GM21825 (cell line): Measurements from ENCODE around the gene INSIG1.

Experiments
- ATAC-seq: cut with Tn5 transposase; IDR thresholded peaks from one replicate; pipeline ENCODE4 v1.9.1; 2021; ENCODE audit warnings: mild to moderate bottlenecking, moderate library complexity; ENCODE audit not compliant: unreplicated experiment

Gene INSIG1

DNA sequence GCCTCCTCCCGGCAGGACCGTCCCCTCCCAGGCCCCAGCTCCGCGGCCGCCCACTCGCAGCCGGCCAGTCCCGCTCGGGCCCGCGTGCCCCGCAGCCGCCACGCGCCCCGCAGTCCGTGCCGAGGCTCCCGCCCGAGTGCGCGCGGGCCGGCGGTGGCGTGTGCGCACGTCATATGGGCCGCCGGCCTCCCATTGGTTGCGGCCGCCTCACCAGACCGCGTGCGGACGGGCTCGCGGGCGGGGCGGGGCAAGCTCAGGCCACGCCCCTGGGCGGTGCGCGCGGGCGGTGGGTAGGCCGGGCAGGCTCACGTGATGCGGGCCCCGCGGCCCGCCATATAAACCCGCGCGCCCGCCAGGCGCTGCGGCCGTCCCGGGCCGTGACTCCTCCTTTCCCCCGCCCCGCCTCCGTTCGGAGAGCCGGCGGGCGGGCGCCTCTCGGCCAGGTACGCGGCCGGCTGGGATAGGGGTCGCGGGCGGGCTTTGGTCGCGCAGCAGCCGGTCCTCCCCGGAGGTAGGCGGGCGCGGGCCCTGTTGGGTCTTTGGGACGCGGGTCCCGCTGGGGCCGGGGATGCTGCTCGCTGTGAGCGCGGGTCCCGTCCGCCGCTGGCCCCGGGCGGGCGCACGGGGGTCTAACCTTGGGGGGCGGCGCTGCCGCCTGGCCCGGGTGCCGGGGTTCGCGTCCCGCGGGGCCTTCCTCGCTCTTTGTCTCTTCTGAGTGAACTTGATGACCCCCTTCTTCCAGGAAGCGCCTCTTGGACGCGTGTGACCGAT, at the start of gene INSIG1:
TSS of gene INSIG1 (plus strand) at position 362 of the 771 bp plus-strand sequence. CDS start at position 770, 408 bp downstream.
- ATAC-seq: peak; percentile 64

DNA sequence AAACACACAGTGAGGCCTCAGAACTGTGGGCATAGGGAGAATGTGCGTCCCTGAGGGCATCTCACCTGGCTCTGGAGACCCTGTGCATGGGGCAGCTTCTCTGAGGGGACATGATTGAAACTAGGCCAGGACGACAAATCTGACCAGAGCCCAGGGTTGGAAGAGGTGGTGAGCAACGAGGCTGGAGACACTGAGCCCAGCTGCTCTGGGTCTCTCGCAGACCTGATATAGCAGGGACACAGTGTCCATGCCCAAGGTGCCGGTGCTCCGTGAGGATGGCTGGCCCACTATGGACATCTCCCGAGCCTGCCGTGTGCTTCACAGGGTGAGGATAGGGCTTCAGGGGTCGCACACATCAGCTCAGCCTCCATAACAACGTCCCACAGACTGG, 49.3 kb upstream of the INSIG1 start:
- ATAC-seq: no peak

DNA sequence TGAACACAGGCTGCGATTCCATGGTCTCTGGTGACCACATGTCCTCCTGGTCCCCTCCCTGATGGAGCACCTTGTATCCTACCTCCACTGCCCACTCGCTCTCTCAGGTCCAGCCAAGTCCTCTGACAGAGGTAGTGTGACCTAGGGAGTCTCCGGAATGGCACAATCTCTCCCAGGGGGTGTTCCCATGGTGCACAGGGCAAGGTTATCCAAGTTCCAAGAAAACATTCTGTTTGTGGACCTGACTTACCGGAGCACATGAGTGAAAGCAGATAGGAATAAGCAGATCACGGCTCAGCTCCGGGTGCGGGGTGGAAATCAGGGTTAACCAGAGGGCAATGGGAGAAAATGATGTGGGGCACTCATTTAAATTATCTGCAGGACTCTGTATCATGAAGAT, 45.8 kb upstream of the INSIG1 start:
- no peak for ATAC-seq

DNA sequence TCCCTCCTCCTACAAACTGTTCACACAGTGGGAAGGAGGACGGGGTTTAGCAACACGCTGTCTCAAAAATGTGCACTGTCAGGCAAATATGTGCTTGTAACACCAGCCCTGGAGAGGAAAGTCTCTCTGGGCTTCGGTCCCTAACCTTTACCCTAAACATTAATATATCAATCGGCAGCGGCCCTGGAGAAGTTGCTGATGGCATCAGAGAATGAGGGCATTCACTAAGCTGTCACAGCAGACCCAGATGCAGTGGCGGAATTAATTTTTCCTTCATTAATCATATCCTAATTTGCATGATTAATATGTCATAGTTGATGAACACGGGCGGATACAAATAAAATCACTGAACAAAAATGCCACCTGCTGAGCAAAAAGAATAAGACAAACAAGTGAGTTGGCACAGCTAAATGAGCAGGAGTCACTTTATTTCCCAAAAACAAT, 45.2 kb upstream of the INSIG1 start:
- ATAC-seq: no peak

DNA sequence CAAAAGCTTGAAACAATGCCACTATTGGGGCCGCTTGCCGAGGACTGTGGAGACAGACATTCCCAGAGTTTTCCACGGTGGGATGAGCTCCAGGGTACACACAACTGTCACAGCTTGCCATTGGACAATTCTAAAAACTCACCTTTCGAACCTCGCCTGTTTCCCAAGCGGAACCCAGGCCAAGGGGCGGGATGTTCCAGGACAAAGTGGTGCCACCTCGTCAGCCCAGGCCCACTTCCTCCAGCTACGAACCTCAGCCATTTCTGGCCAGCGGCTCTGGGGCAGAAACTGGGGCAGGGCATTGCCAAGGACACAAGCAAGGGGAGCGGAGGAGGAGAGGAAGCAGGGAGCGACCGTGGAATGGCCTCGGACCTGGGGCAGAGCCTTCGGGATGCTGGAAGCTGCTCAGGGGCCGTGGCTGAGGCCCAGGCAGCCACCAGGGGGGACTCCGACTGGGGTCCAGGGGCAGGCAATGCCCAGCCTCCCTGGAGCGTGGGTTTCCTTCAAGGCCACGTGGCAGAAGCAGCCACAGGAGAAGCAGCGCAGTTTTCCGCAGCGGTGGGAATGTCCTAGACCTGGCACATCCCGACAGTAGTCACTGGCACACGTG, 44.7 kb upstream of the INSIG1 start:
- ATAC-seq: no peak

DNA sequence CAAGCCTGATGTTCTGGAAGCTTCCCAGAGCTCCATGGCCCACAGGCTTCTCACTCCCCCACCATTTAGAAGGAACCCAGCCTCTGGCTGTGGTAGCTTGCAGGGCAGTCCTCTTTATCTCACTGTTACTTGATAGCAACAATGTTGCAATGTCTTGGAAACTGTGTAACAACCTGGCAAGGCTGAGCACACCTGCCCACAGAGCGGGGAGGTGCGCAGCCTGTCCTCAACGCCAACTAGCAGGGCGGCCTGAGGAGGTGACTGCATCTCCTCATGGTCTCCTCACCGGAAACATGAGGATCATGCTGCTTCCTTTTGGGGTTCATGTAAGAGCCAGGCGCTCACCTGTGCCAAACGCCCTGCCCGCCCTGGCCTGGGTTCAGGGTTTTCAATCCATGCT, 43.7 kb upstream of the INSIG1 start:
- no peak for ATAC-seq

DNA sequence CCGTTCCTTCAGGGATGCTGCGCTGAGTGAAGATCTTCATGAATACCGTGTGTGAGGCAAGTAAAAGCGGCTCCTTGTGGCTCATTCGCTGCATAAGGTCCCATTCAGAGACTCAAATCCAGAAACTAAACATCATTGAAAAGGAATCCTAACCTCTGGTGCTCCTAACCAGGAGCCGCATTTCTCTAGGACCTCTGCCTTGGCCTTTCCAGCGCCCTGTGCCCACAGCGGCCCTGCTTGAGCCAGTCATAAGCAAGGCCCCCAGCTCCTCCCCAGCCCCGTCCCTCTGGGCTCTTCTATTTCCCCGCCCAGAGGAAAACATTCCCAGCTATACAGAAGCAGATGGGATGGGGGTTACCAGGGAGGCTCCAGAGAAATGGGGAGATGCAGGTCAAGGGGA, 42.6 kb upstream of the INSIG1 start:
- no peak for ATAC-seq

DNA sequence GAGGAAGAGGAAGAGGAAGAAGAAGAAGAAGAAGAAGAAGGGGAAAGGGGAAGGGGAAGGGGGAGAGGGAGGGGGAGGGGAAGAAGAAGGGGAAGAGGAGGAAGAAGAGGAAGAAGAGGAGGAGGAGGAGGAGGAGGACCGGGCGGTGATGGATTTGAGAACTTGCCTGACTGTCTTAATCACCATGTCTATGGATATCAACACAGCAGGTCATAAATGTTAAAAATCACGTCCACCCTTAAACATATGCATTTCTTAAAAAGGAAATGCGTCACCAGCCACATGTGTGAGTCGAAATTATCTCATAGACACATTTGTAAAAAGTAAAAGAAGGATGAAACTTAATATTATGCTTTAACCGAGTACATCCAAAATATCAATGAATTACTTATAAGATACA, 42.1 kb upstream of the INSIG1 start:
- no peak for ATAC-seq

DNA sequence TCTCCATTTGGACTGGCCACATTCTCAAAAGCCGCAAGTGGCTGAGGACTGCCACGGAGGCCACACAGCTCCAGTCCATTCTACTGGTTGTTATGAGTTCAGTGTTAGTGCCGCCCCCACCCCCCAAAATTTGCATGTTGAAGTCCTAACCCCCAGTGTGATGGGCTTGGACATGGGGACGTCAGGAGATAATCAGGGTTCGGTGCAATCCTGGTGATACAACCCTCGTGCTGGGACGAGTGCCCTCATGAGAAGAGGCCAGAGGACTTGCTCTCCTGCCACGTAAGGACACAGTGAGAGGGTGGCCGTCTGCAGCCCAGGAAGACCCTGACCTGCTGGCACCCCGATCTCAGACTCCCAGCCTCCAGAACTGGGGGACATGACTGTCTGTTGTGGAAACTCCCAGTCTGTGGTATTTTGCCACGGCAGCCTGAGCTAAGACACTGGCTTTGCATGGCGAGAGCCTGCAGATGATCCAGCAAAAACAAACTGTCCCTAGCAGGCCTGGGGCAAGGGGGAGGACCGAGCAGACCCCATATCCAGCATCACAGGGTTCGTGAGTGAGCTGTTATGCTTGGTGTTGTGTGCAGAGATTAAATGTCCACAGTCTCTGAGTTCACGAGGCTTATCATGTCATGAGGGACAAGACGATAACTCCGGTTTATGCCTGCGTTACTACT, 41.5 kb upstream of the INSIG1 start:
- no peak for ATAC-seq

DNA sequence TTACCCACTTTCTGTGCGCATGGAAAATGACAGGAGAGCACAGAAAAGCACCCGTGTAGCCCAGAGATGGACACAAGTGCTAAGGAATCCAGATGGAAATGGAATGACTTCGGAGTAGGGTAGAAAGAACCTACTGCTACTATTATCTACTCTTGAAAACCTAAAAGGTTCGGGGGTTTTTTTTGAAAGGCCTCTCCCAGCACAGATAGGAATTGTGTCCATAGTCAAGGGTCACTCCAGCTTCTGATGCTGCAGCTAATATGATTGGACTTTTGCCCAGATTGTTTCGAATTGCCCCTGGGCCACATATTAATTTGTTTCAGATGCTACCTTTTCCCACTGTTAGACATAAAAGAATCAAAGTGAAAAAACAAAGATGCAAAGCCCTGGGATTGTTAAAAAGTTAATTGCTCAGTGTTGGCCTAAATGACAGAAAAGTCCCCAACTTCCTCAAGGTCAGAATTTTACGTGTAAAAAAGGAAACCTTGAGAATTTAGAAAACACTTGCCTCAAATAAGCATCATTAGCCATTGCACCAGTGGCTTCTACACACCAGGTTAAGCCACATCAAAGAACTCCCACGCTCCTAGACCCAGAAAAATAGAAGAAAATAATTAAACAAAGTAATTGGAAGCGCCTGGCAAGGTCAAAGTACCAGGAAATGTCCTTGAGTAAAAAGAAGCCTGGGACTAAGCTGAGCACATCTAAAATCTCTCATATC, 40.8 kb upstream of the INSIG1 start:
- no peak for ATAC-seq

DNA sequence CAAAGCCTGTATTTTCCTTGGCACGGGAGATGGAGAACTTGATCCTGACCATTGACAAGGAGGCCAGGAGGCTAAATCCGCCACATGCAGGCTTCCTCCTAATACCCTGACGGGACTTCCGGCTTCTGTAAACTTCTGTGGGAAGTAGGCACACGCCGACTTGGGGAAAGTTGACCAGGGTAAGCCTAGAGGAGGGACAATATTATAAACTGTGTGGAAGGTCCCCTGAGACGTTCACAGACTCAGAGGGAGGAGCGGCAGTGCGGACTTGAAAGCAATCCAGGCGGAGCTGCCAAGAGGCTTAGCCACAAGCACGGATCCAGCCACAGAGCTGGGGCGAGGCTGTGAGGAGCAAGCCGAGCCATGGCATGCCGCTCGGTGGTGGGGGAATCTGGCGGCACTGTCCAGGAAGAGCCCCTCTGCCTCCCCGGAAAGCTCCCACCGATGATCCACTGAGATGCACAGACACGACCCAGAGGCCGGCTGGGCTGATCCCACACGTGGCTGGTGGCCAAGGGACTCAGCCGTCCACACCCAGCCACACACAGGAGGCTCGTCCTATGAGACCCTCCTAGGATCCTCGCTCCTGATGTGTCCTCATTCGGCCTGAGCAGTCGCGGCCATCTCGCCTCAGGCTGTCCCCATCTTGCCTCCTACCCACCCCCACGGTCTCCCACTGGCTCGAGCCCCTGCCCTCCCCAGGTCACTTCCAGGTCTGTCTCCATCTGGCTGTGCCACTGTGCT, 40.0 kb upstream of the INSIG1 start:
- ATAC-seq: no peak

DNA sequence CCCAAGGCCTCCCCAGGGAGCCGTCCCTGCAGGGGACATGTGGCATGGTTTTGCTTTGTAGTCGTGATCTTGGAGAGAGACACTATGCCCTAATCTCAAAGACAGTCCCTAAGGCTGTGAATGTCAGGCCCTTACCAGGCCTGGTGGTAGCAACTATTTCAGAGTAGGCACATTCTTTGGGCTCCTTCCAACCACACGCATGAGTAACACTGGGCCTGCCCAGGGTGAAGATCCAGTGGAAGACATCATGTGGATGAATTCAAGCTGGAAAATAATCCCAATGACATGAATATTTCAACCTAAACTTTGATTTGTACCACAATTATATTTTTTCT, 39.5 kb upstream of the INSIG1 start:
- no peak for ATAC-seq

DNA sequence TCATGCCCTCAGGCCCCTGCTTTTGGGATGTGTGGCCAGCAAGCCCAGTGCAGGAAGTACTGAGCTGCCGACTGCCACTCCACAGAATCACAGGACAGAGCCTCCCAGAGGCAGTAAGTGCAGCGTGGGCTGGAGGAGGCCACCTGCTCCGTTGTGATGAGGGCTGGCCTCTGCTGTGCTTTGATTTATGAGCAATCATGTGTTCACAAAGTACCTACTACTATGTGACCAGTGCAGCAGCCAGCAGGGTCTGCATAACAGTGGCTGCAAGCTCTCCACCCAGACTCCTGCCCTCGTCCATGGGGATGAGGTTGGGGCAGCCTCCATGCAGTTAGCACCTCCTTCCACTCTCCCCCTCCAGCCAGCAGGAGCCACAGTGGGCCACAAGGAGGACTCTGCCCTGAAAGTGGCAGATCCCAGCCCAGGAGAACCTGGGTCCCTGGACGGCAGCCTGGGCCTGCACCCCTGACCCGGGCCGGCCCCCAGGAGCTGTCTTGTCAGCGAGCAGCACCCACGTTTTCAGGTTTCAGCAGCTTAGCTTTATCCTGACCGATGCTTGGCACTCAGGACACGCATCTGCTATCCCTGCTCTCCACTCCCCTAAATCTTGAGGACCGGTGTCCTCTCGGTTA, 37.7 kb upstream of the INSIG1 start:
- no peak for ATAC-seq

DNA sequence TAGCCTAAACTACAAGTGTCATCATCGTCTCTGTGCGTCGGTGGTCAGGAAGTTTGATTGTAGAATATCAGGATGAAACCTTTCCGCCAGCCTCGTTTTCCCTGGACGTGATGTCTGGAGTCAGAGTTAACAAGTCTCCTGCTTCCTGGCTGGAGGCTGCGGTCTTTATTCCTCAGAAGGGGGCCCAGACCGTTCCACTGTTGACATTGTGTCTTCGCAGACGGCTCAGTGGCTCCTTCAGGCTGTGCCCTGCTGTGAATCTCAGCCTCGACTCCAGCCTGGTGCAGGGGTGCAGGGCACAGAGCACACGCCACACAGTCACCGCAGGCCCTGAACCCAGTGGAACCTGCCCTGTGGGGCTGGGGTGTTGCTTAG, 37.2 kb upstream of the INSIG1 start:
- no peak for ATAC-seq

DNA sequence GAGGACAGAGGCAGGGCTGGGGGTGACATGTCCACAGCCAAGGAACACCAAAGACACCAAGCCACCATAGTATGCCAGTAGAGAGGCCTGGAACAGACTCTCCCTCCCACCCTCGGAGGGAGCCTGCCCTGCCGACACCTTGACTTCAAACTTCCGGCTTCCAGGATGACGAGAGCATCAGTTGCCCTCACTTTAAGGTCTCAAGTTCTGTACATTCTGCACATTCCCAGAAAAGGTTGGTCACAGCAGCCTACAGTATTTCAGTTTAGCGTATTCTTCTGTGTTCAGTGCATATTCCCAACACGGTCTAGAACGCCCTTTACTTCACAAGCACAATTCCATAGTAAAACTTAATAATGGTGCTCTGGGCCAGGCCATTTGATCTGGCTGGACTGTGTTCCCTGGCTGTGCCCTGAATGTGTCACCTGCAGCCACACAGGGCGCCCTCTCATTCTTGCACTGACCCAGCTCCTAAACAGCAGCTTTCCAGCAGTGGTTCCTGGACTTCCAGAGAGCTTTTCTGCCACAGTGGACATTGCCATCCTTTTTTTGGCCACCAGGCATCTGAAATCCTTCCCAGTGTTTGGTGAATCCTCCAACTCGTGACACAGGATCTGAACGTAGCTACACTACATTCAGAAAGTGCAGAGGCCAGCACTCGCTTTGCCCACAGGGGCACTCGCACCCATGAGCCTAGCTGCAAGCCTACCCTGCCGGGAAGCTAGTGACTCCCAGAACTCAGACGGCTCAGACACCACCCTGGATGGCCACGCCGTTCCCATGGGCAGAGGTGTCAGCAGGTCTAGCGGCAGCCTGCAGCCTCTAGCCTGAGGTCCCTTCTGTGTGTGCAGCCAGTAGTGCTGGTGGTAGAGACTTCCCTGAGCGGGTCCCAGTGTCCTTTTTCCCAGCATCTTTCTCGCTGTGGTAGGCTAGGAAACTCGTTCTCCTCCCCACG, 36.4 kb upstream of the INSIG1 start:
- no peak for ATAC-seq

DNA sequence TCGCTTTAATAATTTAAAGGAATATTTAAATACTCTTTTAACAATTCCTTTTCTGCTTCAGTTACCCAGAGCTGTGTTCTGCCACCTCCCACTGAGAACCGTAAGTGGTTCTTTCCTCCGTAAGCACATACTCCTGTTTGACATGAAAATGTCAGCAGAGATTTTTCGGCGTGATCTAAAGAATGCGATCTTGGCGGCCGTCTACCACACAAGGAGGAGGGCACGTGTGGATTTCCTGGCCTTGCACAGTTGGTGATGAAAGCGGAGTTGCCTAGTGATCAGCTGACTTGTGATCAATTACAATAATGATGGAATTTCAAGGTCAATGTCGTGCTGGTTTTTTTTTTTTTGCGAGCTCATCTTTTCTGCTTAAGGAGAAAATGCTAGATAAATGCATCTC, 35.6 kb upstream of the INSIG1 start:
- no peak for ATAC-seq

DNA sequence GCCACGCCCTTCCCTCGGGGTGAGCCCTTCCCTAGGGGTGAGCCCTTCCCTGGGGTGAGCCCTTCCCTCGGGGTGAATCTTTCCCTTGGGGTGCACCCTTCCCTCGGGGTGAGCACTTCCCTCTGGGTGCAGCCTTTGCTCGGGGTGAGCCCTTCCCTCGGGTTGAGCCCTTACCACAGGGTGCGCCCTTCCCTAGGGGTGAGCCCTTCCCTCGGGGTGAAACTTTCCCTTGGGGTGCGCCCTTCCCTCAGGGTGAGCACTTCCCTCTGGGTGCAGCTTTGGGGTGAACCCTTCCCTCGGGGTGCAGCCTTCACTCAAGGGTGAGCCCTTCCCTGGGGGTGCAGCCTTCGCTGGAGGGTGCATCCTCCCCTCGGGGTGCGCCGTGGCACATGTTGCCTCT, 34.6 kb upstream of the INSIG1 start:
- no peak for ATAC-seq

DNA sequence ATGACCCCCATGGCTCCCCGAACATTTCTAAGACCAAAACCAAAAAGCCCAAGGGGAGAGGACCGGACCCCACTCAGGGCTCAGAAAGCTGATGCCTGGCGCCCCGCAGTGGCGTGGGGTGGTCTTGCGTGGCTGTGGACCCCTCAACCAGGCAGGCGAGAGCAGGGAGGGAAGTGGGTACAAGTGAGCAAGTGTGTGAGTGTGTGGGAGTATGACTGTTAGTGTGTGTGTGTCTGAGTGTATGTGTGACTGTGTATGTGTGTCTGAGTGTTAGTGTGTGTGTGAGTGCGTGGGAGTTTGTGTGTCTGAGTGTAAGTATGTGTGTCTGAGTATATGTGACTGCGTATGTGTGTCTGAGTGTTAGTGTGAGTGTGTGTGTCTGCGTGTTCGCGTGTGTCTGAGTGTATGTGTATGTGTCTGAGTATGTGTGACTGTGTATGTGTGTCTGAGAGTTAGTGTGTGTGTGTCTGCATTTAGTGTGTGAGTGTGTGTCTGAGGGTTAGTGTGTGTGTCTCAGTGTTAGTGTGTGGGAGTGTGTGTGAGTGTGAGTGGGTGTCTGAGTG, 34.0 kb upstream of the INSIG1 start:
- no peak for ATAC-seq

DNA sequence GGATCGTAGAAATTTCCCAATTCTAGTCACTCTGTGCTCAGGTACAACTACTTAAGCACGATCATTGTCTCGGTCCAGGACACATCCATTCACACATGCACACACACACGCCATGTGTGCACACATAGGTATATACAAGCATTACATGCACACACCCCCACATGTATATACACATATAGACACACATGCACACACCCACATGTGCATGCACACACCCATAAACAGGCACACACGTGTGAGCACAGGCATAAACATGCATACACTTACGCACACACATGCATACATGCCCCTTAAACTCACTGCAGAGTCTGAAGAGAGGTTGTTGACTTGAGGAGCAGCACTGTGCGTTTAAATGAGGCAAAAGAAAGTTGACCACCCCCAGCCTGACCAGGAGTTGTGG, 32.5 kb upstream of the INSIG1 start:
- no peak for ATAC-seq
